Activated CD8-positive, alpha-beta T cell treated with anti-CD3 and anti-CD28 coated beads for 36 hours (primary cell): ENCODE results near the gene GNPNAT1. TPM values are rescaled to one million over a fixed set of nuclear protein-coding genes. Genes with fewer than 3 reads are reported as not detected.
A peak's percentile ranks its signal among the peaks of the same experiment; 100 is the strongest.

ENCODE experiments used
- ATAC-seq: fragments of 200-7000 bp; cut with Tn5 transposase; one replicate; pipeline ENCODE4 v1.10.0; 2021; ENCODE audit warnings: mild to moderate bottlenecking, moderate library complexity
- CTCF ChIA-PET: fragments of 350-600 bp; sonication (Branson Sonifier 250); formaldehyde crosslinking; loops from one replicate; lab custom pipeline; 2021; ENCODE audit warnings: antibody characterized with exemption; lab: Charles Lee
- POLR2A ChIA-PET: fragments of 350-600 bp; sonication (Branson Sonifier 250); formaldehyde crosslinking; loops from one replicate; lab custom pipeline; 2021; ENCODE audit warnings: antibody characterized with exemption; lab: Charles Lee
- DNase-seq: peaks from one replicate; pipeline ENCODE4 v3.0.0-alpha.2; 2020
- H3K27ac Mint-ChIP-seq: one replicate; pipeline ENCODE4 v1.8.0; 2021; ENCODE audit warnings: mild to moderate bottlenecking, mixed read lengths
- H3K27me3 Mint-ChIP-seq: one replicate; pipeline ENCODE4 v1.8.0; 2021; ENCODE audit warnings: mixed read lengths
- H3K36me3 Mint-ChIP-seq: one replicate; pipeline ENCODE4 v1.8.0; 2021; ENCODE audit warnings: low read depth, mixed read lengths
- H3K4me1 Mint-ChIP-seq: one replicate; pipeline ENCODE4 v1.8.0; 2021; ENCODE audit warnings: low read depth, mixed read lengths
- H3K4me3 Mint-ChIP-seq: one replicate; pipeline ENCODE4 v1.8.0; 2021; ENCODE audit warnings: mild to moderate bottlenecking, moderate library complexity, mixed read lengths
- H3K9me3 Mint-ChIP-seq: one replicate; pipeline ENCODE4 v1.8.0; 2021; ENCODE audit warnings: mixed read lengths
- CTCF ChIP-seq: fragments of 200-600 bp; IDR thresholded peaks from one replicate; pipeline ENCODE4 v1.8.0; 2022; ENCODE audit warnings: antibody characterized with exemption, mild to moderate bottlenecking
- intact Hi-C: fragments of 100-400 bp; cut with micrococcal nuclease; formaldehyde crosslinking; loops from one replicate; pipeline ENCODE4 v1.10.0; 2022
- total RNA-seq, 2 experiments: library from RNA; stranded (reverse); gene quantifications; one replicate each; pipeline ENCODE4 v1.2.3, GENCODE V29; 2021

The GNPNAT1 gene
- total RNA-seq, 2 experiments from 2014 or later: 30.2 to 33.1 TPM

DNA sequence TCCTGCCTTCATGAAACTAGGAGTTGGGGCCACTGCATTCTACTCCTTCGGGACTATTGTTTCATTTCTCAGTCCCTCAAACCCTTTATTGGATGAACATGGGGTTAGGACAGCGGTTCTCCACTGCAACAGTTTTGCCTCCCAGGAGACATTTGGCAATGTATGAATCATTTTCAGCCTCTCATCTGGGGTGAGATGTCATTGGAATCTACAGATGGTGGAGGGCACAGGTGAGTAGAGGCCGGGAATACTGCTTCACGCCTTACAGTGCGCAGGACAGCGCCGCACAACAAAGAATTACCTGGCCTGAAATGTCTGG lies 649 bp upstream of the GNPNAT1 start:
- H3K9me3 Mint-ChIP-seq: peaks cover 2% of the 10 kb centered on the region
- peaks cover 17% of the 10 kb centered on the region for H3K36me3 Mint-ChIP-seq
- H3K4me3 Mint-ChIP-seq: peak overlapping the region; percentile 91
- ChIA-PET CTCF (no interaction called here), POLR2A (no interaction called here)
- TF ChIP-seq CTCF: no peak
- DNase-seq (no peak), ATAC-seq (no peak)
- H3K27me3 Mint-ChIP-seq: no peaks in the 10 kb centered on the region
- intact Hi-C loops: no loop called here
- H3K4me1 Mint-ChIP-seq: peaks cover 36% of the 10 kb centered on the region
- H3K27ac Mint-ChIP-seq: peak overlapping the region; percentile 72

GRCh38 chr14:52790756-52791222 lies 618 bp downstream of the GNPNAT1 start:
- DNase-seq (no peak), ATAC-seq (peak; percentile 1)
- Mint-ChIP-seq H3K4me3 (peak overlapping the region; percentile 91), H3K27ac (peak overlapping the region; percentile 67), H3K27me3 (no peaks in the 10 kb centered on the region), H3K4me1 (peaks cover 37% of the 10 kb centered on the region), H3K36me3 (peaks cover 22% of the 10 kb centered on the region), H3K9me3 (peaks cover 2% of the 10 kb centered on the region)
- ChIA-PET POLR2A (interaction anchor here (1.0 to 1.6 kb wide), 3 partner anchors 49 to 228 kb away, joined by 3 to 6 read pairs (median 4); partner anchors contain the start of gene ERO1A), CTCF (interaction anchor here (1.2 kb wide), 1 partner anchor 515 kb away, joined by 3 read pairs; no protein-coding TSS in a partner anchor)
- intact Hi-C loops: no loop called here
- no peak for TF ChIP-seq CTCF

DNA sequence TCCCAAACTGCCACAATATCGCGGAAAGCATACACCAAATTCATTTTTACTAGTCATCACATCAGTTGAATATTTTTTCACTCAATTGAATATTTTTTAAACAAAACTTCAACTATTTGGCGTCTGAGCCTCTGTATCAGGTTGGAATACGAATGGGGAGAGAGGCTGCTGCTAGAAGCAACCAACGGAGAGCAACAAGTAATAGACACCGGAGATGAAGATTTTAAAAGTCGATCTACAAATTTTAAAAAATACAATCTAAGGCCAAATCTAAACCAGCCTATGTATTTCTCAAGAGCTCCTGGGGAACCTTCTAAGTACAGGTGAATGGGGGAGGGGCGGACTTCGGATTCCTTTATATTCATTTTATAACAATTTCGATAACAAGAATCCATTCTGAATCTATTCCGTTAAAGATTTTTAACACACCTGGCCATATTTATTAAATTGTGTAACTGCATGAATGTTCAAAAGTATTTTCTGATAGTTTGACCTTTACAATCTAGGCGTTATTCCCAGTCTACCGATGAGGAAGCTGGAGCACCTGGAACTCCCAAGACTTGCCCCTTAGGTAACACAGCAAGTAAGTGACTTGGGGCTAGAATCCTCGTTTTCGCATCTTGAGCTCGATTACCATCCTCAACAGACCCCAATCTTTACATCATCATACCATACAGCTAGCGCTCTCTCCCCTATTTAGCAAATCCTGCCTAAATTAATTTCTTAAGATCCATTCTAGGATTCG lies 1.2 kb downstream of the GNPNAT1 start:
- no peaks in the 10 kb centered on the region for H3K27me3 Mint-ChIP-seq
- intact Hi-C loops: no loop called here
- POLR2A ChIA-PET: interaction anchor here (1.0 to 1.6 kb wide), 3 partner anchors 48 to 227 kb away, joined by 3 to 6 read pairs (median 4); partner anchors contain the start of gene ERO1A
- H3K27ac Mint-ChIP-seq: peak overlapping the region; percentile 67
- no peak for TF ChIP-seq CTCF
- peaks cover 37% of the 10 kb centered on the region for H3K4me1 Mint-ChIP-seq
- H3K4me3 Mint-ChIP-seq: peak overlapping the region; percentile 91
- CTCF ChIA-PET: interaction anchor here (1.2 kb wide), 1 partner anchor 515 kb away, joined by 3 read pairs; no protein-coding TSS in a partner anchor
- peaks cover 2% of the 10 kb centered on the region for H3K9me3 Mint-ChIP-seq
- no peak for ATAC-seq
- peaks cover 22% of the 10 kb centered on the region for H3K36me3 Mint-ChIP-seq
- no peak for DNase-seq

DNA sequence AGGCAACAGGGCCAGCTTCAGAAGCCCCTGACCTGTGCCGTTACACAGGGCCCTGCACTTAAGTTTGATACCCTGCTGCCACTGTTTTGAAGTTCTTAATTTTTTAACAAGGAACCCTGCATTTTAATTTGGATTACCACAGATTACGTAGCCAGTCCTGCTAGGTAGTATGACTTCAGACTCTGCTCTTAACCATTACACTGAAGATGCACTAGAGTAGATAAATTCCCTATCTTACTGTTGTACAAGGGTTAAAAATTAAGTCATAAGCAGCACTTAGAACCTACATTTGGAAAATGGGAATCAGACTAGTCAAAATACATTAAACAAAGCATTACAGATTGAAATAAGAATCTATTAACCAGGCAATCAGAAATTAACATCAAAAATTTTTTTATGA lies 2.3 kb downstream of the GNPNAT1 start:
- no peaks in the 10 kb centered on the region for H3K27me3 Mint-ChIP-seq
- no peak for ATAC-seq
- peak overlapping the region; percentile 91 for H3K4me3 Mint-ChIP-seq
- H3K9me3 Mint-ChIP-seq: peaks cover 2% of the 10 kb centered on the region
- TF ChIP-seq CTCF: no peak
- peaks cover 37% of the 10 kb centered on the region for H3K4me1 Mint-ChIP-seq
- intact Hi-C loops: no loop called here
- ChIA-PET CTCF (no interaction called here), POLR2A (no interaction called here)
- peaks cover 22% of the 10 kb centered on the region for H3K36me3 Mint-ChIP-seq
- no peak overlapping the region for H3K27ac Mint-ChIP-seq
- no peak for DNase-seq

DNA sequence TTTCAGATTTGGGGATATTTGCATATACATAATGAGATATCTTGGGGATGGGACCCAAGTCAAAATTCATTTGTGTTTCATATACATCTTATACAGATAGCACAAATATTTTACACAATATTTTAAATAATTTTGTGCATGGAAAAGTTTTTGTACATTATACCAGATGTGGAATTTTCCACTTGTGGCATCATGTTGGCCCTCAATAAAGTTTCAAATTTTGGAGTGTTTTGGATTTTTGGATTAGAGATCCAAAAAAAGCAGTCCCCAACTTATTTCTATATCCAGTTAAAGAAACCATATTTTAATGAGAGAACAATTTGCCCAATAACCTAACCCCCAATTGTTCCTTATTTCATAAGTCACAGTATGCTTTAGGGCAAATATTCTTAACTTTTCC lies 4.5 kb downstream of the GNPNAT1 start:
- ChIA-PET POLR2A (no interaction called here), CTCF (no interaction called here)
- H3K4me1 Mint-ChIP-seq: peaks cover 30% of the 10 kb centered on the region
- H3K36me3 Mint-ChIP-seq: peaks cover 24% of the 10 kb centered on the region
- H3K27me3 Mint-ChIP-seq: no peaks in the 10 kb centered on the region
- H3K4me3 Mint-ChIP-seq: no peak overlapping the region
- DNase-seq: no peak
- H3K9me3 Mint-ChIP-seq: peaks cover 2% of the 10 kb centered on the region
- TF ChIP-seq CTCF: no peak
- H3K27ac Mint-ChIP-seq: no peak overlapping the region
- intact Hi-C loops: no loop called here
- ATAC-seq: no peak
